HepG2 (cell line): Measurements from ENCODE around the gene FAM120B. TPM values are rescaled to one million over a fixed set of nuclear protein-coding genes. Genes with fewer than 3 reads are reported as not detected.

Experiments
- ATAC-seq: fragments of 200-7000 bp; cut with Tn5 transposase; 3 replicates; pipeline ENCODE4 v1.9.1; 2020; ENCODE audit warnings: mild to moderate bottlenecking, moderate library complexity
- BruUV-seq: library from RNA; stranded (reverse); fragments of 400-500 nt; replicated peaks from 2 replicates; lab custom pipeline; 2021; lab: Mats Ljungman, UMichigan
- CTCF ChIA-PET: fragments of 300-600 bp; formaldehyde crosslinking; extraction: SDS; loops from one replicate; lab custom pipeline; 2021; ENCODE audit warnings: low total read pairs, inconsistent platforms, low intra/inter-chr PET ratio; lab: Yijun Ruan, JAX
- POLR2A ChIA-PET: fragments of 350-600 bp; sonication (Branson Sonifier 250); formaldehyde crosslinking; loops from one replicate; lab custom pipeline; 2020; ENCODE audit warnings: antibody characterized with exemption, inconsistent platforms; lab: Yijun Ruan, JAX
- DNase-seq: peaks from one replicate; pipeline ENCODE4 v3.0.0-alpha.2; 2015; ENCODE audit warnings: low spot score
- FAIRE-seq: peaks from 3 replicates; lab custom pipeline; 2011; peaks lifted over from hg19 to GRCh38; lab: Jason Lieb, UNC
- H2AFZ ChIP-seq: one replicate; pipeline ENCODE4 v1.6.1; 2011; ENCODE audit warnings: low read length, inconsistent platforms
- H3K27ac ChIP-seq: fragments of 300-600 bp; 3 replicates; pipeline ENCODE4 v1.8.0; 2011; ENCODE audit warnings: mixed run types, mild to moderate bottlenecking, mixed read lengths, low read length, inconsistent platforms; ENCODE audit not compliant: insufficient read depth; ENCODE audit errors: extremely low read length
- H3K27me3 ChIP-seq, 2 experiments: fragments of 200-600 bp in 1 of 2; 2 replicates in 1 of 2; 3 replicates in 1 of 2; pipeline versions ENCODE4 v1.6.0 to v1.8.0; 2011; ENCODE audit warnings: low read length in 2 of 2, mild to moderate bottlenecking in 2 of 2, moderate library complexity in 2 of 2, inconsistent platforms in 1 of 2; ENCODE audit not compliant: insufficient read depth in 2 of 2, control insufficient read depth in 1 of 2
- H3K36me3 ChIP-seq, 2 experiments: fragments of 200-600 bp in 1 of 2; replicated peaks in 1 of 2; 2 replicates in 1 of 2; 3 replicates in 1 of 2; pipeline versions ENCODE4 v1.5.1 to v1.8.0; 2011; ENCODE audit warnings: low read length in 2 of 2, inconsistent platforms in 1 of 2; ENCODE audit not compliant: insufficient read depth in 2 of 2, control insufficient read depth in 1 of 2
- H3K4me1 ChIP-seq: 2 replicates; pipeline ENCODE4 v1.5.1; 2012; ENCODE audit warnings: low read length, inconsistent platforms; ENCODE audit not compliant: insufficient read depth
- H3K4me2 ChIP-seq: 2 replicates; pipeline ENCODE4 v1.6.0; 2011; ENCODE audit warnings: low read depth, low read length, inconsistent platforms
- H3K4me3 ChIP-seq, 3 experiments: fragments of 200-600 bp in 1 of 3; sonication (generic), shearing (Covaris generic) in 1 of 3; replicated peaks in 1 of 3; 2 replicates each; pipeline ENCODE4 v1.5.1; 2011 to 2016; ENCODE audit warnings: low read length in 3 of 3, inconsistent platforms in 2 of 3, low read depth in 2 of 3, mild to moderate bottlenecking in 2 of 3, control low read depth in 1 of 3, mixed read lengths in 1 of 3; ENCODE audit not compliant: insufficient read depth in 1 of 3
- H3K79me2 ChIP-seq: one replicate; pipeline ENCODE4 v1.6.1; 2011; ENCODE audit warnings: low read length, inconsistent platforms; ENCODE audit not compliant: insufficient read depth
- H3K9ac ChIP-seq: 2 replicates; pipeline ENCODE4 v1.6.0; 2011; ENCODE audit warnings: mild to moderate bottlenecking, low read depth, low read length, inconsistent platforms; ENCODE audit not compliant: insufficient read depth
- H3K9me3 ChIP-seq: 2 replicates; pipeline ENCODE4 v1.5.1; 2012; ENCODE audit warnings: mild to moderate bottlenecking, low read length
- H4K20me1 ChIP-seq: 2 replicates; pipeline ENCODE4 v1.6.0; 2011; ENCODE audit warnings: inconsistent platforms, mild to moderate bottlenecking, low read length, moderate library complexity; ENCODE audit not compliant: insufficient read depth
- AKNA ChIP-seq: sonication (generic); formaldehyde crosslinking; IDR thresholded peaks from 2 replicates; pipeline ENCODE4 v1.4.0; 2020; ENCODE audit warnings: missing genetic modification reagents, borderline replicate concordance
- SUZ12 ChIP-seq: fragments of 150-350 bp; IDR thresholded peaks from 2 replicates; pipeline ENCODE4 v1.6.1; 2014; ENCODE audit warnings: low read depth, low read length
- ZKSCAN1 ChIP-seq: fragments of 150-350 bp; IDR thresholded peaks from 2 replicates; pipeline ENCODE4 v1.6.1; 2014; ENCODE audit warnings: low read length
- ZNF770 ChIP-seq: sonication (generic); formaldehyde crosslinking; IDR thresholded peaks from 2 replicates; pipeline ENCODE4 v1.5.0; 2020; ENCODE audit warnings: mild to moderate bottlenecking, missing genetic modification reagents
- WGBS: methylation state at CpG from one replicate; pipeline ENCODE4 v1.1.6; 2017; ENCODE audit warnings: low lambda C conversion rate; 5-methylcytosine and 5-hydroxymethylcytosine counted together
- in situ Hi-C: cut with HindIII; loops from 2 replicates; pipeline ENCODE4 v1.10.0; 2017; ENCODE audit warnings: low pct_unique_long_range_greater_than_20kb; ENCODE audit not compliant: extremely low pct_ligation_motif_present
- intact Hi-C: fragments of 100-400 bp; cut with micrococcal nuclease; formaldehyde crosslinking; loops from one replicate; pipeline ENCODE4 v1.10.0; 2022; ENCODE audit not compliant: unreplicated experiment
- polyA plus RNA-seq, 8 experiments: library from polyadenylated mRNA; depleted of rRNA in 3 of 8; stranded (reverse) in 7 of 8; unstranded in 1 of 8; fragments of >200 nt; fragmentation: Illumina TruSeq in 4 of 8; extraction: Trizol in 4 of 8; gene quantifications; 2 replicates each; pipeline versions ENCODE4 v1.2.1 to v1.2.3, GENCODE V29; 2011 to 2016; ENCODE audit warnings: low read depth in 4 of 8, missing spikeins in 1 of 8, mixed read lengths in 1 of 8; ENCODE audit not compliant: insufficient read depth in 1 of 8
- total RNA-seq, 5 experiments: library from RNA; depleted of rRNA; stranded (reverse); fragments of >200 nt; fragmentation: Illumina TruSeq; extraction: Trizol; gene quantifications; 2 replicates each; pipeline ENCODE4 v1.2.3, GENCODE V29; 2016; ENCODE audit warnings: low read depth in 1 of 5

FAM120B gene
- total and polyA plus RNA-seq, 2 of the 13 experiments (the other 11 are each of a cell fraction or from before 2014, with no cell fraction given) = 9.2 to 10.7 TPM

- no peak overlapping the region for H3K9ac ChIP-seq
- BruUV-seq = no TSS peak
- H3K4me1 ChIP-seq = peaks cover 8% of the 10 kb centered on the region; the same call in 1 of the 2 replicates
- H3K36me3 ChIP-seq = no peaks in the 10 kb centered on the region
- DNase-seq = no peak
- no peak overlapping the region for H3K27ac ChIP-seq
- no peaks in the 10 kb centered on the region for H3K79me2 ChIP-seq
- no peaks in the 10 kb centered on the region for H4K20me1 ChIP-seq
- FAIRE-seq = no peak
- H3K27me3 ChIP-seq = peaks cover 19 to 83% of the 10 kb centered on the region in 2 experiments
- TF ChIP-seq SUZ12 (no peak), ZNF770 (0 out of 2 replicates have a peak, but pooled peaks have one; percentile 20), AKNA (CRISPR knock-in tag) (no peak), ZKSCAN1 (no peak)
- H3K9me3 ChIP-seq = no peaks in the 10 kb centered on the region
- H3K4me3 ChIP-seq = no peak overlapping the region
- ATAC-seq = no peak
- 37% methylated on average over 8 of the region's 8 CpGs for WGBS
- no peak overlapping the region for H2AFZ ChIP-seq
- CTCF ChIA-PET = no interaction called here
- POLR2A ChIA-PET = no interaction called here
- H3K4me2 ChIP-seq = no peak overlapping the region
- intact Hi-C loops = no loop called here
- in situ Hi-C loops = no loop called here
These were observed 28.4 kb upstream of the FAM120B start for GRCh38 chr6:170277893-170278742.
